ENCODE data around the gene TAPBP.
A peak's percentile ranks its signal among the peaks of the same experiment; 100 is the strongest.

TAPBP gene

DNA sequence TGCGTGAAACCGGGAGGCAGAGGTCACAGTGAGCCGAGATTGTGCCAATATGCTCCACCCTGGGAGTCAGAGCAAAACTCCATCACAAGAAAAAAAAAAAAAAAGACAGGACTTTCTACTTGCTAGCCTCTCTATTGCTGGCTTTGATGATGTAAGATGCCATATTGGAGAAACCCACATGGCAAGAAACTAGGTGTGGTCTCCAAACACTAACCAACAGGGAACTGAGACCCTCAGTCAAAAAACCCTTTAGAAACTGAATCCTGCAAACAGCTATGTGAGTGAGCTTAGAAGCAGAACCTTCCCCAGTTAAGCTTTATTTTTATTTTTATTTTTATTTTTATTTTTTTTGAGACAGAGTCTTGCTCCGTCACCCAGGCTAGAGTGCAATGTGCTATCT, 22.0 kb upstream of the TAPBP start:
- H3K36me3 ChIP-seq (replicated peaks), result no peaks in the 10 kb centered on the region
- no peaks in the 10 kb centered on the region for H3K4me1 ChIP-seq
- DNase-seq (ENCODE audit: low spot score in 2 of 2), result no peak
- H3K4me3 ChIP-seq, result no peak overlapping the region
- H3K27me3 ChIP-seq (ENCODE audit: low read depth), result no peaks in the 10 kb centered on the region
- no peaks in the 10 kb centered on the region for H3K9me3 ChIP-seq
- in situ Hi-C loops (cut with MboI; ENCODE audit: low sequenced_read_pairs), result no loop called here

DNA sequence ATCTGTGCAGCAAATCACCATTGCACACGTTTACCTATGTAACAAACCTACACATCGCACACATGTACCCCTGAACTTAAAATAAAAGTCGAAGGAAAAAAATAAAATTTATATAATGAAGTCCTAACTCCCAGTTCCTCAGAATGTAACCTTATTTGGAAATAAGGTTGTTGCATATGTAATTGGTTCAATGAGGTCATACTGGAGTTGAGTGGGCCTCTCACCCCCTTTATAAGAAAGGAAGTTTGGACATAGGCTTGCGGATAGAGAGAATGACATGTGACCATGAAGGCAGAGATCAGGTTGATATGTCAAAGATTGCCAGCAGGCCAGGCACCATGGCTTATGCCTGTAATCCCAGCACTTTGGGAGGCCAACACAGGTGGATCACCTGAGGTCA, 19.8 kb upstream of the TAPBP start:
- in situ Hi-C loops (cut with MboI; ENCODE audit: low sequenced_read_pairs), result no loop called here
- H3K9me3 ChIP-seq, result no peaks in the 10 kb centered on the region
- H3K36me3 ChIP-seq (replicated peaks), result no peaks in the 10 kb centered on the region
- no peaks in the 10 kb centered on the region for H3K4me1 ChIP-seq
- H3K27me3 ChIP-seq (ENCODE audit: low read depth), result no peaks in the 10 kb centered on the region
- no peak overlapping the region for H3K4me3 ChIP-seq
- DNase-seq (ENCODE audit: low spot score in 2 of 2), result no peak

DNA sequence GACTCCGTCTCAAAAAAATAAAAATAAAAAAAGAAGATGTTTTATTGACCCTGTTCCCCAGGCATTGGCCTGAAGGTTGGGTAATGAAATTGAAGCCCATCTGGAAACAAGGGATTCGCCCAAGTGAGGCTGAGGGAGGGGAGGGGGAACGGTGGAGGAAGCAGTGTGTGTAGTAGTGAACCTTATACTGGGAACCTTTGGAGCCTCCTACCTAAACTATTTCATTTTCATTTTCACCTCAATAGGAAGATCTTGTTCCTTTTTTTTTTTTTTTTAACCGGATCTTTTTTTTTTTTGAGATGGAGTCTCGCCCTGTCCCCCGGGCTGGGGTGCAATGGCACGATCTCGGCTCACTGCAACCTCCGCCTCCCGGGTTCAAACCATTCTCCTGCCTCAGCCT, 16.9 kb upstream of the TAPBP start:
- in situ Hi-C loops (cut with MboI; ENCODE audit: low sequenced_read_pairs), result no loop called here
- no peaks in the 10 kb centered on the region for H3K27me3 ChIP-seq (ENCODE audit: low read depth)
- H3K4me3 ChIP-seq, result no peak overlapping the region
- no peaks in the 10 kb centered on the region for H3K4me1 ChIP-seq
- no peaks in the 10 kb centered on the region for H3K9me3 ChIP-seq
- H3K36me3 ChIP-seq (replicated peaks), result no peaks in the 10 kb centered on the region
- DNase-seq (ENCODE audit: low spot score in 2 of 2), result no peak

DNA sequence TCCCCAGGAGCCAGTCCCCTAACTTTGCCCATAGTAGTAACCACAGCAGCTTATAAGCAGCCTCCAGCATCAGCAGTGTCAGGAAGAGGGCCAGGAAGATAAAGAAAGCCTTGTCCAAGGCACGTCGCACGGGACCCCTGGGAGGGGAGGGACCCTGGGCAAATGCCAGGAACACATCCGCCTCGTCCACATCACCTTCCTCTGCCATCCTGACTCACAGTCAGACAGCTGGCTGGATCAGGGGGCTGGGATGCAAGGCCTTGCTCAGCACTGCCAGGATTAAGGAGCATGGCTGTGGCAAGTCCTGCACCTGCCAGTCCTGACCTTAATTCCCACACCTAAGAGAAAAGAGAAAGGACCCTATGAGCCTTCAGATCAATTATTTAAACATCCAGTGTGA, 15.2 kb upstream of the TAPBP start:
- in situ Hi-C loops (cut with MboI; ENCODE audit: low sequenced_read_pairs), result no loop called here
- DNase-seq (ENCODE audit: low spot score in 2 of 2), result no peak
- H3K27me3 ChIP-seq (ENCODE audit: low read depth), result no peaks in the 10 kb centered on the region
- H3K4me1 ChIP-seq, result peaks cover 1% of the 10 kb centered on the region
- H3K4me3 ChIP-seq, result no peak overlapping the region
- H3K9me3 ChIP-seq, result no peaks in the 10 kb centered on the region
- H3K36me3 ChIP-seq (replicated peaks), result no peaks in the 10 kb centered on the region

DNA sequence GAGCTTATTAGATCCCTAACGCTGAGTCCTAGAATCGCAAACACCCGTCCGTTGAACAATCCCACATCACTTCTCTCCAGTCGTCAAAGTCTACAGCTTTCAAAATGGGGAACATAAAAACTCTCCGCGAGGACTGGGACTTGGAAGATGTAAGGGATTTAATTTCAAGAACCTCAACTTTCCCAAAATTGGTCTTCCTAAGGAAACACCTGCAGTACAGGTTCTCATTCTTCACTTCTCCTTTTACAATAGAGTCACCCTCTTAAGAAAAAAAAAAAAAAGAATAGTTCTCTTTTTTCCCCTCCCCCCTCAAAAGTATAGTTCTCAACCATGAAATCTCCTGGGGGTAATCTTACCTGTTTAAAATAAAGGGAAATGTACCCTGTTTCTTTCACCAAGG, 10.2 kb upstream of the TAPBP start:
- H3K27me3 ChIP-seq (ENCODE audit: low read depth), result no peaks in the 10 kb centered on the region
- H3K4me3 ChIP-seq, result peak overlapping the region; percentile 55
- H3K36me3 ChIP-seq (replicated peaks), result peaks cover 27% of the 10 kb centered on the region
- DNase-seq (ENCODE audit: low spot score in 2 of 2), result no peak
- peaks cover 11% of the 10 kb centered on the region for H3K4me1 ChIP-seq
- no peaks in the 10 kb centered on the region for H3K9me3 ChIP-seq
- in situ Hi-C loops (cut with MboI; ENCODE audit: low sequenced_read_pairs), result no loop called here

DNA sequence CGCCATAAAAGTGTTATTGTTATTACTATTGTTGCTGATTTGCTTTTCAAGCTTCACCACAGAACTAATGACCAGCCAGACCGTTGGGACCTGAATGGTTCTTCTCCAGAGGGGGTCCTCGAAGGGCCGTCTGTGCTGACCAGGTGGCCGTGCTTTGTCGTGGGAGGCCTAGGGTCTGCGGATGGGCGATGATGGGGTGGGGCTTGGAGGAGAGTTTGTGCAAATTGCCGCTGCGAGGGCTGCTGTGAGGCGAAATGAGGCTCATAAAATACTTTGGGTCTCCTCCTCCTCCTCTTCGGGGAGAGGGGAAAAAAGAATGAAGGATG, 9.7 kb upstream of the TAPBP start:
- DNase-seq (ENCODE audit: low spot score in 2 of 2), result no peak
- Histone ChIP-seq H3K9me3 (no peaks in the 10 kb centered on the region), H3K4me3 (peak overlapping the region; percentile 55), H3K4me1 (peaks cover 13% of the 10 kb centered on the region), H3K27me3 (ENCODE audit: low read depth) (no peaks in the 10 kb centered on the region), H3K36me3 (replicated peaks) (peaks cover 32% of the 10 kb centered on the region)
- in situ Hi-C loops (cut with MboI; ENCODE audit: low sequenced_read_pairs), result no loop called here

DNA sequence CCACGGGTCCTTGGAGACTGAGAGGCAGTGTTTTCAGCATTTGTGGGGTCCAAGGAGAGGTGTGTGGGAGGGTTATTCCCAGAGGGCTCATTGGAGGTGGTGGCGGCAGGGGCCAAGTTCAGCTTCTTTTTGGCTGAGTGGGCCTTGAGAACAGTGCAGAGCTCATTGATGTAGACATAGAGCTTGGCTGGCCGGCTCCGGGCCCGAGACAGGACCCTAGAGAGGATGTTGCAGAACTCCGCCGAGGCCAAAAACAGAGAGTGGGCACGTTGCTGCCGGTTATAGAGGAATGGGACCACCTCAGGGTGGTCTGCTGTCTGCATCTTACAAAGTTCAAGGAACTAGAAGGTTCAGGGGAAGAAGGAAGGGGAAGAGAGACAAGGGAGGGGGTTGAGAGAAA, 7.3 kb upstream of the TAPBP start:
- no peak for DNase-seq (ENCODE audit: low spot score in 2 of 2)
- Histone ChIP-seq H3K9me3 (no peaks in the 10 kb centered on the region), H3K27me3 (ENCODE audit: low read depth) (no peaks in the 10 kb centered on the region), H3K4me3 (no peak overlapping the region), H3K36me3 (replicated peaks) (peaks cover 33% of the 10 kb centered on the region), H3K4me1 (peaks cover 16% of the 10 kb centered on the region)
- in situ Hi-C loops (cut with MboI; ENCODE audit: low sequenced_read_pairs), result no loop called here

DNA sequence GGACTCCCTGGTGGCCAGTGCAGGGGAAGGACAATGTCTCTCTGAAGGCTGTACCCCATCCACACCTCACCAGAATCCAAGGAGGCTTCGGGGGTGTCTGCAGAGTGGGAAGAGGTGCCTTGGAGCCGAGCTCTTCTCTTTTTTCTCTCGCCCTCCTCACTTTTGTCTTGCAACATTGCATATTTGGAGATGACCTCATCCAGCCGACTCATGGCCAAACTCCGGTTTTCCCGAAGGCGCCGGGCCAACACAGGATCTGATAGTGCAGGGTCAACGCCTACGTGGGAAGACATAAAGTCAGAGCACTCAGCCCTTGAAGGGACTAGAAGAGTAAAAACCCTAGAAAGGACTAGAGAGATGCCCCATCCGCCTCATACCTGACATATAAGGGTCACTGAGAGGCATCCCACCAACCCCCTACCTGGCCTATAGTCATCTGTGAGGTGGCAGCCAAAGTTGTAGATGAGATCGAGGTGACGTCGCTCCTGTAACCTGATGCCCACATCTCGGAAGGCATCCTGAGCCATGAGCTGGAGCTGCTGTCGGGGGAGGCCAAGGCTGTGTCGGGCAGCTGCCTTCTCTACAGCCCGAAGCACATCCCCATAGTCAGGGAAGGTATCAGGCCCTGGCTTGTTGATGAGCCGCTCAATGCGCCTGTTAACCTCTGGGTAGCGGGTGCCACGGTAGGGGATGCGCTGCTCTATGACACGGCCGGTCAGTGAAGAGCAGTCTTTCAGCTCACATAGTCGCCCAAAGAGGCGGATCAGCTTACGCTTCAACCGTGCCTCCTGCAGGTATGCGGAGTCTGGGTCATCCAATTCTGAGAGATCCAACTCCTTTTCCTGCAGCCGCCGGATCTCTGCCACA, 6.7 kb upstream of the TAPBP start:
- no peak for DNase-seq (ENCODE audit: low spot score in 2 of 2)
- Histone ChIP-seq H3K36me3 (replicated peaks) (peaks cover 33% of the 10 kb centered on the region), H3K9me3 (no peaks in the 10 kb centered on the region), H3K4me1 (peaks cover 16% of the 10 kb centered on the region), H3K4me3 (no peak overlapping the region), H3K27me3 (ENCODE audit: low read depth) (no peaks in the 10 kb centered on the region)
- in situ Hi-C loops (cut with MboI; ENCODE audit: low sequenced_read_pairs), result no loop called here

DNA sequence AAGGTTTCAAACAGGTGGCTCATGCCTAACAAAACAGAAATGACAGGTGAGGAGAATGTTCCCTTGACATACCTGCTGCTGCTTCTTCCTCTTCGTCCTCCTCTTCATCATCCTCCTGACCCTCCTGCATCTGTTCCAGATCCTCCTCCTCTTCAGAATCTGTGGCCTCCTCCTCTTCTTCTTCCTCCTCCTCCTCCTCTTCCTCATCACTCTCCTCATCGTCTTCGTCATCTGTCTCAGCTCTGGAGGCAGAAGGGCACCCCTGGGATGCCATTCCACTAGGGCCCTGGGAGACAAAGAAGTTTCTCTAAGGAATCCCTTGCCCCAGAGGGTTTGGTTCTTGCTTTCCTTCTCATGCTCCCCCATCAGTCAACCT, 6.0 kb upstream of the TAPBP start:
- Histone ChIP-seq H3K36me3 (replicated peaks) (peaks cover 33% of the 10 kb centered on the region), H3K4me3 (no peak overlapping the region), H3K9me3 (no peaks in the 10 kb centered on the region), H3K4me1 (peaks cover 18% of the 10 kb centered on the region), H3K27me3 (ENCODE audit: low read depth) (no peaks in the 10 kb centered on the region)
- in situ Hi-C loops (cut with MboI; ENCODE audit: low sequenced_read_pairs), result no loop called here
- no peak for DNase-seq (ENCODE audit: low spot score in 2 of 2)

DNA sequence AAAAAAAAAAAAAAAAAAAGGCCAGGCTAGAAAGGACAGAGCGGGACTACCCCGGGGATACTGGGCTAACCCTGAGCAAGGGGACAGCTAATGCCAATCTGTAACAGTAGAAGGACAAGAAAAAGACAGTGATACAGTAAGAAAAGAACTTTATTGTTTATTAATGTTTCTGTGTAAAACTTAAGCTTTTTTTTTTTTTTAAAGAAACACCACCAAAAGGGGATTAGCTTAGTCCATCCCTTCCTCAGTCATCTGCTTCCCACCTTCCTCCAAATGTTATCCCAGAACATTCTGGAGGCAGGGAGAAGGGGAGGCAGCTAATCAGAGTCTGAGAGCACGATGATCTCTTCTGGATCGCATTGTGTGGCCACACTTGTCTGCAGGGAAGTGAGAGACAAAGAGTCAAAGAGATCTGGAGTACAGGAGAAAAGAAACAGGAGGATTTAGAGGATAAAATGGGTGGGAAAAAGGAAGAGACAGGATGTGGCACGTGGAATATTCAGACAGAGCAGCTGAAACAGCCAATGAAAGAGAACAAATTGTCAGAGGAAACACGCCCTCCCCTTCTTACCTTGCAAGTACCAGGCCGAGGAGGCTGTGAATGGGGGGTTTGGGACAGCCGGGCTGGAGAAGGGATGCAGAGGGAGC, 4.7 kb upstream of the TAPBP start:
- Histone ChIP-seq H3K36me3 (replicated peaks) (peaks cover 33% of the 10 kb centered on the region), H3K4me1 (peaks cover 19% of the 10 kb centered on the region), H3K4me3 (peak overlapping the region; percentile 59), H3K9me3 (no peaks in the 10 kb centered on the region), H3K27me3 (ENCODE audit: low read depth) (no peaks in the 10 kb centered on the region)
- in situ Hi-C loops (cut with MboI; ENCODE audit: low sequenced_read_pairs), result no loop called here
- DNase-seq (ENCODE audit: low spot score in 2 of 2), result no peak

DNA sequence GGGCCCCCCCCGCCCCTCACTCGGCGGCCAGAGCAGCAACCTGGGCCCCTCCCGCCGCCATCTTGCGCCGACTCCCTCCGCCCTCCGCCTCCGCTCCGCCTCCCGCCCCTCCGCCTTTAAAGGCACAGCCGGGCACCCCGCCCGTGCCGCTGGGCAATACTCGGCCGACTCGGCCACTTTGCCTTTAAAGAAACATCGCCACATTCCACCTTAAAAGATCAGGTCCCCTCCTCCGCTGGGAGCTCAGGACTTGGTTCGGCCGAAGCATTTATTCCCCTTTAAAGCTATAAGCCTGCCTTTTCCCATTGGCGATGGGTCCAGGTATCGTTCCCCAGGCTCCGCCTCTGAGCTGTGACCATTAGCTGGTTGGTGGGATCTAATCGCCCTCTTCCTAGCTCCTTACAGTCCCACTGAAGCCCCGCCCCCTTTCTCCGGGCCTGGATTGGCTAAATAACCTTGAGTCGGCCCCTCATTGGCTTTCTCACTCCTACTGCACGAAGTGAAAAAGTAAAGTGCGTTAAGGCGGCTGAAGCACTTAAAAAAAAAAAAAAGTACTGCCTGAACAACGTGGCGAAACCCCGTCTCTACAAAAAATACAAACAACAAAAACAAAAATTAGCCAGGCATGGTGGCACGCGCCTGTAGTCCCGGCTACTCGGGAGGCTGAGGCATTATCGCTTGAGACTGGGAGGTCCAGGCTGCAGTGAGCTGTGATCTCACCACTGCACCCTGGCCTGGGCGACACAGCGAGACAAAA, 4.0 kb upstream of the TAPBP start, which contains the start of gene ZBTB22:
TSS of gene ZBTB22 (minus strand) at position 76 of the 757 bp plus-strand sequence. CDS start 828 bp downstream, outside the sequence.
- in situ Hi-C loops (cut with MboI; ENCODE audit: low sequenced_read_pairs), result no loop called here
- peak; percentile 97 to 100 for DNase-seq (ENCODE audit: low spot score in 2 of 2)
- Histone ChIP-seq H3K4me3 (peak within 1 kb of the TSS; percentile 59), H3K4me1 (peaks cover 18% of the 10 kb centered on the region), H3K36me3 (replicated peaks) (peaks cover 33% of the 10 kb centered on the region), H3K9me3 (no peaks in the 10 kb centered on the region), H3K27me3 (ENCODE audit: low read depth) (no peaks in the 10 kb centered on the region)

DNA sequence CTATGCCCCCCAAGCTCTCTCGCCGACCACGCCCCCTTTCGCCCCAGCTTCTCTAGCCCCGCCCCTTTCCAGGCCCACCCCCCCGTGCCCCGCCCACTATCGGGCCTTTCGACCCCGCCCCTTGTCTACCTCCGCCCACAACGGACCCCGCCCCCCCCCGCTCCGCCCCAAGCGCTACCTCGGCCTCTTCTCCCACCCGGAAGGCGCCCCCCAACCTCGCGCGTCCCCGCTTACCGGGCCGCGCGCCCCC, 3.5 kb upstream of the TAPBP start:
- no peaks in the 10 kb centered on the region for H3K9me3 ChIP-seq
- peaks cover 33% of the 10 kb centered on the region for H3K36me3 ChIP-seq (replicated peaks)
- H3K4me3 ChIP-seq, result peak overlapping the region; percentile 59
- in situ Hi-C loops (cut with MboI; ENCODE audit: low sequenced_read_pairs), result no loop called here
- H3K4me1 ChIP-seq, result peaks cover 18% of the 10 kb centered on the region
- no peak for DNase-seq (ENCODE audit: low spot score in 2 of 2)
- H3K27me3 ChIP-seq (ENCODE audit: low read depth), result no peaks in the 10 kb centered on the region

DNA sequence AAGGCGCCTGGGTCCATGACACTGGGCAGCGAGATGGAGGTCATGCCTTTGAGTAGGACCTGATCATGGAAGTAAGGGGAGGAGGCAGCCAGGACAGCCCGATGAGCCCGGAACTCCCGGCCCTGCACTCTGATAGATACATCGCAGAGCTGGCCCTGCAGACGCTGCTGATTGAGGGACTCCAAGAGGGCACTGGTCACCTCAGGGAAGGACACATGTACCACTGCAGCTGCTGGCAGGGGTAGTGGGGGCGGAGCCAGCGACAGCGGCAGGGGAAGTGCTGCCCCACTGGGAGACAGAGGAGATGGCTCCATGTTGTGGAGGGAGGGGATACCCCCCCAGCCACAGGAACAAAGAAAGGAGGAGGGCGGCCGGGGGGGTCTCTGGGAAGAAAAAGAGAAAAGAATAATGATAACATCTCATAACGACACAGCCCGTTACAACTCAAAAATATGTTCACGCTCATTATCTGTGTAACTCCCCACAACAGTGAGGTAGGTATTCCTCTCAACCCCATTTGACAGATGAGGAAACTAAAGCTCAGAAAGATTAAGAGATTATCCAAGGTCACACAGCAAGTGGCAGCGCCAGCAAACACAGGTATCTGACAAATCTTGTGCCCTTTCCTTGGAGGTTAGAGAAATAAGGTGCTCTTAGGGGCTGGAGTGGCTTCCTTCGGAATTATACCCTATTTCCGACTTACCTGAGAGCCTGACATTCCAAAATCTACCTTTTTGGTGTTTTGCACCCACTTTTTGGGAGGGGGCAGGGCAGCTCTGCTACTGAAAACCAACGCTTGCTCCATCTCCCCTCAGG, 2.9 kb upstream of the TAPBP start:
- peak overlapping the region; percentile 27 for H3K4me3 ChIP-seq
- peaks cover 19% of the 10 kb centered on the region for H3K4me1 ChIP-seq
- H3K27me3 ChIP-seq (ENCODE audit: low read depth), result no peaks in the 10 kb centered on the region
- DNase-seq (ENCODE audit: low spot score in 2 of 2), result no peak
- peaks cover 35% of the 10 kb centered on the region for H3K36me3 ChIP-seq (replicated peaks)
- H3K9me3 ChIP-seq, result no peaks in the 10 kb centered on the region
- in situ Hi-C loops (cut with MboI; ENCODE audit: low sequenced_read_pairs), result no loop called here
